ENCODE results near the gene RALGPS1.

RALGPS1 gene

GRCh38 chr9:127058011-127058644, 143.5 kb downstream of the RALGPS1 start:
- no peak for DNase-seq

- no peak for DNase-seq
These were observed 144.1 kb downstream of the RALGPS1 start for GRCh38 chr9:127058645-127059021.

- no peak for DNase-seq
These were observed 144.4 kb downstream of the RALGPS1 start for GRCh38 chr9:127059030-127059429.

GRCh38 chr9:127059765-127060361, 145.3 kb downstream of the RALGPS1 start:
- DNase-seq = no peak

GRCh38 chr9:127061411-127061810, 146.8 kb downstream of the RALGPS1 start:
- no peak for DNase-seq

- DNase-seq = no peak
These were observed 149.8 kb downstream of the RALGPS1 start for GRCh38 chr9:127064335-127064734.

- no peak for DNase-seq
These were observed 151.0 kb downstream of the RALGPS1 start for GRCh38 chr9:127065592-127065991.

GRCh38 chr9:127066060-127066850, 151.7 kb downstream of the RALGPS1 start:
- DNase-seq = no peak

- DNase-seq = no peak
These were observed 152.2 kb downstream of the RALGPS1 start for GRCh38 chr9:127066851-127067136.

- DNase-seq = no peak
These were observed 153.1 kb downstream of the RALGPS1 start for GRCh38 chr9:127067603-127068220.

- DNase-seq = no peak
These were observed 160.3 kb downstream of the RALGPS1 start for GRCh38 chr9:127074561-127075548.

GRCh38 chr9:127075624-127076372, 161.2 kb downstream of the RALGPS1 start:
- DNase-seq = no peak

GRCh38 chr9:127076860-127077643, 162.5 kb downstream of the RALGPS1 start:
- DNase-seq = no peak

- DNase-seq = no peak
These were observed 163.0 kb downstream of the RALGPS1 start for GRCh38 chr9:127077644-127077946.

GRCh38 chr9:127078336-127078735, 163.8 kb downstream of the RALGPS1 start:
- DNase-seq = no peak

GRCh38 chr9:127078988-127079387, 164.4 kb downstream of the RALGPS1 start:
- DNase-seq = no peak

GRCh38 chr9:127079446-127080140, 165.0 kb downstream of the RALGPS1 start:
- no peak for DNase-seq

GRCh38 chr9:127081250-127082185, 166.9 kb downstream of the RALGPS1 start:
- no peak for DNase-seq

Measured in activated naive CD4-positive, alpha-beta T cell treated with anti-CD3 and anti-CD28 coated beads, Interleukin-2, amount 50 U/mL, for 16 hours (primary cell).